Lower leg skin (tissue), 3 donors: ENCODE measurements around the gene PAH.

Source experiments
- CTCF ChIP-seq, 3 donors: fragments of 450-650 bp; IDR thresholded peaks; one replicate each; pipeline ENCODE4 v1.5.1; 2016; ENCODE audit warnings: antibody characterized with exemption in 3 of 3, mild to moderate bottlenecking in 3 of 3, moderate library complexity in 2 of 3
- POLR2A ChIP-seq, 2 donors: fragments of 450-650 bp; IDR thresholded peaks; one replicate each; pipeline ENCODE4 v1.6.1; 2016 to 2017; ENCODE audit warnings: antibody characterized with exemption in 2 of 2, mild to moderate bottlenecking in 1 of 2, moderate library complexity in 1 of 2

GRCh38 chr12:102874819-102875218, 42.2 kb downstream of the PAH start:
- TF ChIP-seq POLR2A (IDR thresholded peaks at IDR 0.05) (no peak), CTCF (IDR thresholded peaks at IDR 0.05) (no peak)
